SH-SY5Y (cell line): ENCODE data around the gene ATP5F1B.

Experiments used
- GATA2 ChIP-seq: IDR thresholded peaks from 2 replicates; pipeline ENCODE4 v1.6.1; 2011; ENCODE audit warnings: mild to moderate bottlenecking, low read depth, low read length
- GATA3 ChIP-seq: IDR thresholded peaks from 2 replicates; pipeline ENCODE4 v1.6.1; 2011; ENCODE audit warnings: low read depth, mild to moderate bottlenecking, low read length, moderate library complexity

GRCh38 chr12:56644654-56645053 lies 1.1 kb downstream of the ATP5F1B start:
- TF ChIP-seq GATA3 (no peak), GATA2 (no peak)
